Measurements from ENCODE around the gene TENM4.

TENM4 gene

DNA sequence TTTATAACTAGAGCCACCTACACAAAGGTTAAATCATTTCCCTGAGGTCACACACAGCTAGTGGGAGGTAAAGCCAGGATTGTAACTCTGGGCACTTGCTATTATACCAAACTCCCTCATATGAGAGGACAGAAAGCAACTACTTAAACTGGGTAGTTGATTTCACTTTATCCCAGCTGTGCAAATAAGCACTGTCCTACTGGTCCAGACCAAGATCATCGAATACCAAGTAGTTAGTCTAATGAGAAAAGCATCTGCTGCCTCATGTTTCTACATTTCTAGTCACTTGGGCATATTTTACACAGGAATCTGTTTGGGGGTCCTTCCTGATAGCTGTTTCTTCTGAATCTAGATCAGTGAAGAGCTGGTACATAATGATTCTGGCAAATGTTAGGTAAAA is 687.5 kb downstream of the TENM4 start:
- no peak for DNase-seq

DNA sequence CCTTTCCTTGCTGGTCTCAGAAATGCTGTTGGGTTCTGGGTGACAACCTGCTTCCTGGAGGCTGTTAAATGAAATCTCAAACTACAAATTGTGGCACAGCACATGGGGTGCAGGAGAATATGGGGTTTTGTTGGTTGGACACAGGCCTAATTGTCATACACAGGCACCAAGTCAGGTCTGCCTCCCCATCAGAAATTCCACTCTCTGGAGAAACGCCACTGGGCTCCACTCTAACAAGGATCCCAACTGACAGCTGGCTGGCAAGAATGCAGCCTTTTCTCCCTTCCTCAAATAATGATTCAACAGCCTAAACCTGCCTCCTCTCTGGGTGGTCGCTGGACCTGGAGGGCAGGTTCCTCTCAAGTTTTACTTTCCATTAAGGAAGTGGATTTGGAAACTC is 688.3 kb downstream of the TENM4 start:
- DNase-seq: no peak

DNA sequence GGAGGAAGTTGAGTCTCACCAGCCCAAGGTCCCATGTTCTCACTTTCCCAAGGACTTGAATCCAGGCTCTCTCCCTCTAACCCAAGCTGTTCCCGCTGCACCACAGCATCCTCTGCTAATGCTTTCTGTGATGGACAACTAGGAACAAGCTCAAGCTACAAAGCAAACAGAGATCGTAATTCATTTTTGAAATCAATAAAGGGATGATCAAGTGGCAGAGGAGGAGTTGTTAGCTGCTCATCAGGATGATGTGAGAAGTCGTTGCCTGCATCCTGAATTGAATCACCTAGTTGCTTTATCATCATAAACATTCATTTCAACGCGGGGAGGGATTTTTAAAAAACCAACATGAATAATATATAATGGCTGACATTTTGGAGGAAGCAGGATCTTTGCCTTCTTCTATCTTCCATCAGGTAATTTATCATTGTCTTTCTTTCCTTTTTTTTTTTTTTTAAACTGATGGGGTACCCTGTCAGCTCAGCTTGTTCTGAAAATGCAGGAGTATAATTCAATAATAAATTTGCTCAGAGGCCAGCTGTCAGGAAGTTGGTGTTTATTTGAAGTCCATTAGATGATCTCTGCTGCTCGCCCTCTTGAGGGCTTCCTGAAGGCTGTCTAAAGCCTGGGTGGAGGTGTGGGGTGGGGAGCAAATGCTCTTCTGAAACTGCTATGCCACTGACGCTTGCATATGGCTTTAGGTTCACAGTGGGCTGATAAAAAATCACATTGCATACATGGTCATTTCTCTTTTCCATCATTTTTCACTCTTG is 691.7 kb downstream of the TENM4 start:
- no peak for DNase-seq

DNA sequence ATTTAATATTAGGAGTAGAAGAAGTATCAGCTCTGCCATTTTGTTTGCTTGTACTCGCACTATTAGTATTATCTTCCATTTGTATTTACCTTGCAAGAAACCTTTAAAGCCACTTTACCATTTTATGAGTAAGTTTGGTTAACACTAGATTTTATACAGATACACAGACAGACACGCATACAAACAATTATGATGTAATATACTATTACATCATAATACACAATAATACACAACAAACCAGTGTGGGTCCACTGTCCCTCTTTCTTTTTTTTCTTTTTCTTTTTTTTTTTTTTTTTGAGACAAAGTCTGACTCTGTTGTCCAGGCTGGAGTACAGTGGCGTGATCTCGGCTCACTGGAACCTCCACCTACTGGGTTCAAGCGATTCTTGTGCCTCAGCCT is 695.9 kb downstream of the TENM4 start:
- DNase-seq: no peak

DNA sequence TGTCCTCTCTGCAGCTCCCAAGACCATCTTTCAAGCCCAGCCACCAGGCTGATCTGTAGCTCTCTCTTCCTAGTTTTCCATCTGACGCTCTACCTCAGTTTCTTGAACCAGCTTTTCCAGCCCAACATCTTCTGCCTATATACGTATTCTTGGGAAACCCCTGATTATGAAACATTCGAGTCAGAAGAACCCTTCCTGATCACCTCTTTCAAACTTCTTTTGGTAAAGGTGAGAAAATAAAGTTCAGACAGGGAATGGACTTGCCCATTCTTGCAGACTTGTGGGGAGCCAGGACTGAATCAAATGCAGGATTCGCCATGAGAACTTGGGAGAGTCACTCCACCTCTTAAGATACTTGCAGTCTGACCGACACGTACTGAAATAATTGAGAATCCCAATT is 696.6 kb downstream of the TENM4 start:
- no peak for DNase-seq

DNA sequence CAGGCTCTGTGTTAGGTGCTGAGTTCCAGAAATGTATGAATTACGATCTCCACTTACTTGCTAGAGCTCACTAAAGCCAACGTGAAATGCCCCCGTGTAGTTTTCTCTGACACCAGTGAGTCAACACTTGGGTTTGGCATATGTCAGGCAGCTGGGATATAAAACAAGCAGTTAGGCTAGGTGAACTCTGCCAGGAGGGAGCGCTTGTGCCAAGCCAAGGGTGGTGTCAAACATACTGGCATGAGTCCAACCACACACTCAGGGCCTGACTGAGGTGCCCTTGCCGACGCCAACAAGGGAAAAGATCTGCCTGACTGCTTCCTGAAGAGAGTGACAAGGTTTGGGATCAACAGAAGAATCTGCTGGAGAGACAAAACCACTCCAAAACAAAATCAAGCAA is 698.4 kb downstream of the TENM4 start:
- DNase-seq: peak; percentile 87 to 96

DNA sequence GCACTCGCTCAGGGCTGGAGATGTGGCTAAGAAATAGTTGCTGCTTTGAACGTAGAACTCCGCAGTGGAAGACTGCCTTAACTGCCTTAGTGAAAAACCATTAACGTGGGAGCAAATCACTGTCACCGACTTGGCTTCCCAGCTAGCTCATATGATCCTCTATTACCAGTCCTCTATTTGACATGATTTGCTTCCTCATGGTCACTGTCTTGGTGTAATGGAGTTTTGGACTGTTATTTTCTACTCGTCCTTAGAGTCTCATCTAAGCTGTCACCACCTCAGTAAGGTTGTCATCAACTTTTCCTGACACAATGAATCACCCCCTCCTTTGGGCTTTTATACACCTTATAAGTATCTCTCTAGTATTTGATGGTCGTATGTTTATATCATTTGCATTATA is 699.1 kb downstream of the TENM4 start:
- DNase-seq: no peak

DNA sequence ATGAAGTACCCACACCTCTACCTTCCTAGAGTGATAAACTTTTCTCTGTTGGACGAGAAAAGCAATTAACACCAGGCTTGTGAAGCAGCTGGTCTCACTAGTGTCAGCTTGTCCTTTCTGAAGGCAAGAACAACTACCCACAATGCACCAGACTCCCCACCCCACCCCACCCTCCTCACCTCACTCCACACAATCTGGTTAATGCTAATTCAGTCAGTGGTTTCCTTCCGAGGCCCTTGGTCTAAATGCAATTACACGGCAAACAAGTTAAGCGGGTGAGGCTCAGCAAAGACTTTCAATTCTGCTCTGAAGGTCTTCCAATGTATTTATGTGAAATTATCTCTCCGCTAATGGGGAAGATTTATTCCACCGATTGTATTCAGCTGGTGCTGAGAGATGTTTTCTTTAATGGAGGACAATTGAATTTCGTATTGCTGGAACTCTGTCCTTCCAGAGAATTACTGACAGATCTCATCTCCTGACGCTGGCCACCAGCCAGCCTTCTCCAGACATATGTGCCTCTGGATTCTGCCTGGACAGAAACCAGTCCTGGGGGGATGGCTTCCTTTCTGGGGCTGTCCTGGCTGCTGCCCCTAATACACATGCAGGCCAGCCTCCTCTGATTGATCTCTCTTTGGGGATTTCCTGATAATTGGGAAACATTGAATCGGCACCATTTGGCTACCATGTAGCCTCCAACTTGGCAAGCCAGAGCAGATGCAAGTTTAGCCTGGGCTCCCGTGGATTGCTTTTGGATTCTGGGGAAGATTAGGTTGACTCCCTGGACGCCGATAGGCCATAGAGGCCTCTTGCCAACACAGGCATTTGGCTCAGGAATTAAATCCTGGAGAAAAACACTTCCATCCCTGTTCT is 700.4 kb downstream of the TENM4 start:
- DNase-seq: peak; percentile 84 to 95

DNA sequence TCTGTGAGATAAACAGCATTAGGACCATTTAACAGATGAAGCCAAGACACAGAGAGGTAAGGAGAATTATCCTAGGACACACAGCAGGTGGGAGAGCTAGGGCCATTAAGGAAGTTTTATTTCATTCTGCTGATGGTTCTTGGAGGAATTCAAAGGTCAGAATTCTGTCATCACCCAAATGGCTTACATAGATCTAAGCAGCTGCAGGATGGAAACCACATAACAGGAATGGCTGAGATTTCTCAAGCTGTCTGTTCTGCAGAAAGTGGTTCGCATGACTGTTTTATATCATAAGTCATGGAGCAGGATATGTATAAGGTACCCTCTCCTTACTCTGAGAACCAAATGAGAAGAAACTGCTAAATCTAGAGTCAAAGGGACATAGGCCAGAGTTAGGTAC is 702.9 kb downstream of the TENM4 start:
- DNase-seq: no peak

DNA sequence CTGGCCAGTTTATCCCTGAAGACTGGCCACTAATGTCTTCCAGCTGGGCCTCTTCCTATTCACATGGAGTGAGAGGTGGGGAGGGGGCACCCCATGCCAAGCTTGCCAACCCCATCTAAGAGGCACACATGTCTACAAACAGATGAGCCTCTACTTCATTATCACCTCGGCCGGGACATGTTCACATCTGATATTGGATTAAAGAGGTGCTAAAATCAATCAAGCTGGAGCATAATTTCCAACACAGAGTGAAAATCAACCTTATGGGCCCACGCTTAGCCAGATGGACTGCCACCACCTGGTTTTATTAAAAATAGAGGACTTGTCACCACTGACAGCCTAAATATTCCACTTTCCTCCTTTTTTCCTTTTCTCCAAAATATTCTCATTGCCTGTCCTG is 703.5 kb downstream of the TENM4 start:
- no peak for DNase-seq

DNA sequence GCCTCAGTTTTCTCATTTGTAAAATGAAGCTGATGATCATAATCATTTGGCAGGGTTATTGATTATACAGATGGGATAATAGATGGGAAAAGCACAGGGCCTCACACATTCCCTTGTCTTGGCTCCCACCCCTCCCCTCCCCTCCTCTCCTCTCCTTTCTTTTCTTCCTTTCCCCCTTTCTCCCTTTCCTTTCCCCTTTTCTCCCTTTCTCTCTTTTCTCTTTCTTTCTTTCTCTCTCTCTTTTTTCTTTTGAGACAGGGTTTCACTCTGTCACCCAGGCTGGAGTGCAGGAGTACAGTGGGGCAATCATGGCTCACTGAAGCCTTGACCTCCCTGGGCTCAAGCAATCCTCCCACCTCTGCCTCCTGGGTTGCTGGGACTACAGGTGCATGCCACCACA is 705.1 kb downstream of the TENM4 start:
- DNase-seq: no peak

DNA sequence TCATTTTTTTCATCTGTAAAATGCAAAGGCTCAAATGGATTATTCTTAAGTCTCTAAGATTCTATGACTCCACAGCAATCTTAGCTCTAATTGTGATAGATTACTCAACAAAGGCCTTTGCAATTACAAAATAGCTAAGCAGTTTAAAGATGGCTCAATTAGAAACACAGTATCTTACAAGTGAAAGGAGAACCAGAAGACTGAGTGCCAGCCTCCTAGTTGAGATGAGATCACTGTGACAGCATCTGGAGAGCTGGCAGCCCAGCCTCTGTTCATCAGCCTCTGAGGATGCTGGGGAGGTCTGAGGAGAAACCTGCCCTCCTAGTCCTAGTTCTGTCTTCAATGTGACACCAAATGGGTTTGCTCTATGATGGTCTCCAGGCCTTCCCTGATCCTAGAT is 707.8 kb downstream of the TENM4 start:
- no peak for DNase-seq

DNA sequence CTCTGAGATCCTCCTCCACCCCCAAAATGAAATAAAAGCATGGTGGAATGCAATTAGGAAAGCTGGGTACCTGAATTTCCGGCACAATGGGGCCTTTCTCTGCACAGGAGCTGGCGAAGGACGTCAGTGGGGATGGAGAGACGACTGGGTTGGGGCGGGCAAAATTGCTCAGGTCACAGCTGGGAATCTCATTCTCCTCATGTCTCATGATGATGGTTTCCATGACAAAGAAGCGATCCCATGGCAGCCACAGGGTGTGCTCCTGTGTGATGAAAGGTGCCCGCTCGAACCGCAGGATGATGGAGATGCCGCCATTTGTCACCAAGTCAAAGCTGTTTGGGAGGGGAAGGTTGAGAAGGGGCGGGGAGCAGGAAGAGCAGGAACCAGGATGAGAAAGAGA is 708.6 kb downstream of the TENM4 start:
- no peak for DNase-seq

DNA sequence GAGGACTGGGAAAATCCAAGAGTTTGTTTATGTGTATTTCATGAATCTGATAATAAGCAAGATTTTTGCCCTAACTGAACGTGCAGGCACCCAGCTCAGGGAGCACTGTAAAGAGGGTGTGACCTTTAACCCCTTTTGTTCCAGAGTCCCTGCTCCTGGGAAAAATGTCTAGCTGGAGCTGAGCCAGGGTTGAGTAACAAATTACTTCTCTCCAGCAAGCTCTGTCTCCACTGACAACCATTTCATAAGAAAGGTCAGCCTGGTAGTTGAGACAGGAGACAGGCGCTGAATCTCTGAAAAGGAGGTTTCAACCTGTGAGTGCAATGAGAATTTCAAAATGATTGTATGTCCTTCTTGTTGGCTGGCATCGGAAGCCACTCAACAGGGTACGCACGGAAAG is 709.8 kb downstream of the TENM4 start:
- no peak for DNase-seq

DNA sequence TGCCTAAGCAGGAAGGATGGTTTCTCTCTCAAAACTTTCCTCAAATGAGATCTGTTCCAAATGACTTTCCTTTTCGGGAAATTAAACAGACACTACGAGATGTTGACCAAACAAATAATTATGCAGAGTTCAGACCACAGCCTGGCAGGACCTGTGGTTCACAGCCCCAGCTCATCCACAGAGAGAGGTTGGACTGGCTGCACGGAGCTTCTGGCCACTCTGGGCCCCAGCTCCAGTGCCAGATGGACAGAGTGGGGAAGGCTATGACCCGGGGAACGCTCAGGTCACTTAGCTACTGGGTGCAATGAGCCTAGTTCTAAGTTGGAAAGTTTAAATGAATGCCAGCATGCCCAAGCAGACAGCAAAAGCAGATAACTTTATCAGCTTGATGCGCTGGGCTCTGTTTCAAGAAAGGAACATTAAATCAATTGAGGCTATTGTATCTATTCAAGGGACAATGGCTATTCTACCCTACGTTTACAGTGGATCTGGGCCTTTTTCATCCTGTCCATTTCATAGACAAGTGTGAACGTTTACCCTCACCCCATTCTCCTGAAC is 710.5 kb downstream of the TENM4 start:
- DNase-seq: no peak

DNA sequence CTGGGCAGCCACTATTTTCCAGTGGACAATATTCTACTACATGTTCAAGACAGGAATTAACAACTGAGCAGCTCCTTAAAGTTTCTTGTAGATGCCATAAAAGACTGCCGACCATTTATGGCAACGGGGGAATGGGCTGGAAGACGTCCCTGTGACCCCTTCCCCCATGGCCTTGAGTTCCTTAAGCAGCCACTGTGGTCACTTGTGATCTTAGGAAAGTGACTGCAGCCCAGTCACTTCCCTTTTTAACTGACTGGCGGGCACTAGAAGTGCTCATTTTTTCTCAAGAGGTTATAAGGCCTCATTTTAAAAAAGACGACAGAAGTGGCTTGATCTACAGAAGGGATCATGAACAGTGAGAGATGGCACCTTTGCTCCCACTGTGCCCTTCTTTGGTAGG is 713.0 kb downstream of the TENM4 start:
- DNase-seq: no peak

DNA sequence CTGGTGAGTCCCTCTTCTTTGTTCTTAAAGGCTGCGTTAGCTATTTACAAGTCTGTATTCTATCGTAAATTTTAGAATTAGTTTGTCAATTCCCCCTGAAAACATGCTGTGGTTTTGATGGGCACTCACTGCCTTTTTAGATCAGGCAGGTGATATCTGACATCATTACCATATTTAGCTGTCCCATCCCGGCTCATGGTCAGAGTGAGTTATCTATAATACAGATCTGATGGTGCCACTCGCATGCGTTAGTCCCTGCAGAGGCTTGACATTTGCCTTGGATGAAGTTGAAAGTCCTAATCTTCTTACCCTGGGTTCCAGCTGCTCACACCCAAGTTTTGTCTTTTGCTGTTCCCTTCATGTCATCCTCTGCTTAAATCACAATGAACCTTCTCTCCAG is 715.6 kb downstream of the TENM4 start:
- DNase-seq: no peak

DNA sequence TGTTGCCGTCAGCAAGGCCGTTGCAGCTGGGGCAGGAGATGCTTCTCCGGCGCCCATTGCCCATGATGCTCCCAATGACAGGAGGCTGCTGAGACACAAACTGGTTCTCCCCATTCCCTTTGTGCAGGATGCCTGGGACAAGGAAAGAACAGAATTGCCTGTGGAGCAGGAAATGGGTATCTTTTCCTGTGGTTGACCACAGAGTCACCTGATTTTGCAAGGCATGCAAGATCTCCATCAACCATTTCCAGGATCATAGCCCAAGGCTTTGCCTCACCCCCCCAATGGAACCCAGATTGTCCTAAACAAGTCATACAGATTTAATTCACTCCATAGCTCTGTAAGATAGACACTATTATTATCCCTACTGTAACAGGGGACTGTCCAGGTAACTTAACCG is 718.0 kb downstream of the TENM4 start:
- no peak for DNase-seq

DNA sequence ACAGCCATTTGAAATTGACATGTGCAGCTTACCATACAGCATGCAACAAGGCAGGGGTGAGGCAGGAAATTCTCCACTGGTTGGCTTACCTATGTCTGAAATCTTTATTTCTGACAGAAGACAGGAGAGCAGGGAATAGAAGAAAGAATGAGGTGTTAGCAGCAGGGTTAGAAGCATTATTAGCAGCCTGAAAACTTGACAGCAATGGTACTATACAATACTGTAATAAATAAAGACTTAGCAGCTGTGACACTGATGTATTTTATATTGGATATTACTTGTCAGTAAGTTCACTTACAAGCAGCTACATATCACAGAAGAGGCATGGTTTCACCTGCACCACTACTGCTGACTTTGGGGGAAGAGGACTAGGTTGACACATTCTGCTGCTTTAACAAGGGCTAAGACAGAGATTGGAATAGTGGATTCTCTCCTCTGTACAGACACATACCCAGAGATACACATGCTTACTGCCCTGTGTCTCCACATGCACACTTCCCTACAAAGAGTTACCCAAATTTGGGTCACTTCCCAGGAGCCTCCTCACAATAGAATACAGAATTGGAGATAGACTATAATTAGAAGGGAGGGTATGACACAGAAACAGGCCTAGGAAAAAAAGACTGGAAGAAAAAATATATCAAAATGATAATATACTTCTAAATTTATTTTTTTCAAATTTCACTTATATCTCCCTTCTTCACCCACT is 720.4 kb downstream of the TENM4 start:
- no peak for DNase-seq

DNA sequence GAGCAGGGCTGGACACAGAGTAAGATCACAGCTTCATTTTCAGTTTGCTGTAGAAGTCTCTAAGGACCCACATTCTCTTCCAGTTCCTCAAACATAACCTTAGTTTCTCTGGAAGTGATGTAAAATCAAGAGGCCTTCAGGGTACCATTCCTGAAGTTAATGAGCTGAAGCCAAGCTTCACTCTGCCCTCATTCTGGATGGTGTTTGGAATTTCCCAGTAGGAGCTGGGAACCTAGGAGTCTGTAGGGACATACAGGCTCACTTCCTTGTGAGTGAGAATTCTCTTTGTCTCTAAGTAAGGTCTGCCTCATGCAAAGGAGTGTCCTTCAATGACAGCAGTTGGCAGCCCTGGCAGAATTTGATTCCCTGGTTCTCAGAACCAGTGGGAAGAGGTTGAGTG is 723.8 kb downstream of the TENM4 start:
- DNase-seq: no peak

DNA sequence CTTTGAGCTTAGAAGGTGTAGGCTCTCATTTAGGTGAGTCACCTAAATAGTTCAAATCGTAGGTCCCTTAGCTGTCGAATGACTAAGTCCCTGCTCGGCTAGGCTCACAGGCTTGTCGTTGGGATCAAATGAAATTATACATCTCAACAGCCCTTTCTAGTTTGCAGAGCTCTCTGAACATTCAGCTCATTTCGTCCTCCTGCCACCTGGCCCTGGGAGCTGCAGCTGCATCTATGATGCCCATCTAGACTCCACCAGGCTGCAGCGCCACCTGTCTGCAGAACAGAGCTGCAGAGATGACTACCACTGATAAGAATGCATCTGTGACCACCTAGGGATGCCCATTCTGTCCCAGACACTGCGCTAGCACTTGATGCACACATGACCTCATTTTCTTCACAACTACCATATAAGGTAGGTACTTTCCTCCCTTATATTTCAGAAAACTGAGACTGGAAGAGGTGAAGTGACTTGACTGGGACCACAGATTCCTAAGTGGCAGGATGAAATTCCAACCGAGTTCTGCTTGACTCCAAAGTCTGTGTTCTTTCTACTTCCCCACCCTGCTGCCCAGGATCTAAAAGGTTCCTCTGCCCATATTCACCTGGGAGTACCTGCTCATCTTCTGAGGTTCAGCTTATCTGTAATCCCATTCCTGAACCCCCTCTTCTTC is 725.1 kb downstream of the TENM4 start:
- DNase-seq: peak; percentile 15 to 78

DNA sequence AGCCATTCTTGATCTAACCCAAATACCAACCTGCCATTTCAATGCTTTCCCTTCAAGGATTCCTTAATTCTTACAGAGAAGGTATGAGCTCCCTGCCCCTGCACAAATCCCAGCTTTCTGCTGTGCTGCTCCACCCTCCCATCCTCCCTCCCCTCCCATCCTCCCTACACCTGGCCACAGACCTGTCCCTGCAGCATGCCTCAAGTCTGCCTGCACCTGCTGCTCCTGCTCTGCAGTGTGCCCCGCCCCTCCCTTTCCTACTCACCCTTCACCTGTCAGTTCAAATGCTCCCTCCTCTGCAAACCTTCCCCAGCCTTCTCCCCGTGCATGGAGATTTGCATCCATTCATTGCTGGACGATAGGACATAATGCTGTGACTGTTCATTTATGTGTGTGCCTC is 726.3 kb downstream of the TENM4 start:
- no peak for DNase-seq

DNA sequence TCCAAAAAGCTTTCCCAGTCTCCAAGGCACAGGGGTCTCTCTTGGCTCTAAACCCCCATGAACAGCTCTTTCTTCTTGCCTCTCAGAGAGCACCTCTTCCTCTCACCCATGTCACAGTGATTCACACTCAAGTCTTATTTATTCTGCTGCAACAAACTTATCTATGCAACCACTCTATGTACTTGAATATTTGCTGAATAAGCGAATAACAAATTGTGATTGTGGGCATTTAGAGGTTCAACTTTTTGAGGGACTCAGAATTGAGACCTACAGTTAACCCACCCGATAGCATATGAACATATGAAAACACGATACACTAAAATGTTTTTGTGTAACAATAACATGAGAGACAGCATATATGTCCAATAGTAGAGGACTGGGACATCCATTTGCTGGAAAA is 729.1 kb downstream of the TENM4 start:
- DNase-seq: no peak

Data from NCI-H446 (cell line).